Fibroblast of lung (primary cell): ENCODE measurements around the gene PBX1.

ENCODE experiments used
- CTCF ChIP-seq, 2 donors: IDR thresholded peaks in 1 of 2; conservative IDR thresholded peaks in 1 of 2; 1 replicate in 1 of 2; 2 replicates in 1 of 2; pipeline ENCODE4 v1.5.1; 2011 to 2012; ENCODE audit warnings: low read length in 2 of 2, control low read depth in 1 of 2, inconsistent platforms in 1 of 2, low read depth in 1 of 2, mild to moderate bottlenecking in 1 of 2
- EZH2 ChIP-seq: IDR thresholded peaks from 2 replicates; pipeline ENCODE4 v1.5.1; 2012; ENCODE audit warnings: low read length, control low read depth, mild to moderate bottlenecking; ENCODE audit errors: missing control alignments

DNA sequence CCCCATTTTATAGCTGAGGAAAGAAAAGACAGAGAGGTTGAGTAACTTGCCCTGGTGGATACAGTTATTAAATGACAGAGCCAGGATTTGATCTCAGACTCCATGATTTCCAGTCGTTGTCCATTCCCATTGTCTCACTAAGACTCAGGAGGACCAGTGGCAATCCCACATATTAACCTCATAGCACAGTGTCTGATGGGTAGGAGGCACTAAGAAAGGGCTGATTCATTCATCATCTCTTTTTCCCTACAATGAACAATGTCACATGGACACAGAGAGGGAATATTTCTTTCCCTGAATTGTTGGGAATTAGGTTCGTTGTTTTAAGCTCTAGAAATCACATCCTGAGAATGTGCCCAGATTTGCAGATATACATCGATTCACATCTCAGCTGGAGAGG lies 99.9 kb downstream of the PBX1 start:
- TF ChIP-seq CTCF (conservative IDR thresholded peaks at IDR 0.05 in 1 of 2, IDR thresholded peaks at IDR 0.05 in 1 of 2; ENCODE audit: low read depth in 1 of 2, low read length in 2 of 2) (no peak), EZH2 (no peak)
